ENCODE measurements around the gene THEM5.
"Not testable (repeated sequence)": the region's sequence is repeated elsewhere in the genome, so short reads cannot be mapped to it uniquely, and the experiment has no call there.

THEM5 gene

DNA sequence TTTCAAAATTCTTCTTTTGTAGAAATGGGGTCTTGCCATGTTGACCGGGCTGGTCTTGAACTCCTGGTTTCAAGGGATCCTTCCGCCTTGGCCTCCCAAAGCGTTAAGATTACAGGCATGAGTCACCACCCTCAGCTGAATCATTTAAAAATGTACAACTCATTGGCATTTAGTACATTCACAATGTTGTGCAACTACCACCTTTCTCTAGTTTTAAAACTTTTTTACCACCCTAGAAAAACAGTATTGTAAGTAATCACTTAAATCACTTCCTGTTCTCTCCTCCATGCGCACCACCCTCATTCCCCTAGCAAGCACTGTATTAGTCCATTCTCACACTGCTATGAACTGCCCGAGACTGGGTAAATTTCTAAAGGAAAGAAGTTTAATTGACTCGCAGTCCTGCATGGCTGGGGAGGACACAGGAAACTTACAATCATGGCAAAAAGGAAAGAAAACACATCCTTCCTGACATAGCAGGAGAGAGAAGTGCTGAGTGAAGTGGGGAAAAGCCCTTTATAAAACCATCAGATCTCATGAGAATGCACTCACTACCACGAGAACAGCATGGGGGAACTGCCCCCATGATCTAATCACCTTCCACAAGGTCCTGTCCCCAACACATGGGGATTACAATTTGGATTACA lies 14.4 kb upstream of the THEM5 start:
- no peak for DNase-seq (ENCODE audit: low read depth in 2 of 2)

DNA sequence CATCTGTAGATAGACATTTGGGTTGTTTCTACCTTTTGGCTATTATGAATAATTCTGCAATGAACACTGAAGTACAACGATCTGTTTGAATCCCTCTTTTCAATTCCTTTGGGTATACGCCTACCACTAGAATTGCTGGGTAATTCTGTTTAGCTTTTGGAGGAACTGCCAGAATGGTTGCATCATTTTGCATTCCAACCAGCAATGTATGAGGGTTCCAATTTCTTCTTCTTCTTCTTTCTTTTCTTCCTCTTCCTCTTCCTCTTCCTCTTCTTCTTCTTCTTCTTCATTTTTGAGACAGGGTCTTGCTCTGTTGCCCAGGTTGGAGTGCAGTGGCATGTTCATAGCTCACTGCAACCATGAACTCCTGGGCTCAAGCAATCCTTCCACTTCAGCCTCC lies 13.8 kb upstream of the THEM5 start:
- no peak for DNase-seq (ENCODE audit: low read depth in 2 of 2)

DNA sequence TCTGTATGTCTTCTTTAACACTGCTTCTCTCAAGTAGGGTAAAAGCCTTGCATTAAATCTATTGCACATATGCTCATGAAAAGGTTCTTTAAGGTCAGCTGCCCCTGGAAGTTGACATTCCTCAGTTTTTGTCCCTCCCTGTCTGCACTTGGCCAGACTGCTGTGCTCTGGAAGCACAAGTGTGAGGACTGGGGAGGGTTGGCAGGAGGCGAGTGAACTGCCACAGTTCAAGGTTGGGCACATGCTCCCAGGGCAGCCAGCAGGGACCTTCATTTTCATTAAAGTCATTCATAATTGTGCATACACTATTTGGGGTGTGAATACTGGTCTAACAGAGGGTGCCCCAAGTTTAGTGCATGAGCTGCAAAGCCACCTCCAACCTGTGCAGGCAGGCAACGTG lies 10.9 kb upstream of the THEM5 start:
- no peak for DNase-seq (ENCODE audit: low read depth in 2 of 2)

DNA sequence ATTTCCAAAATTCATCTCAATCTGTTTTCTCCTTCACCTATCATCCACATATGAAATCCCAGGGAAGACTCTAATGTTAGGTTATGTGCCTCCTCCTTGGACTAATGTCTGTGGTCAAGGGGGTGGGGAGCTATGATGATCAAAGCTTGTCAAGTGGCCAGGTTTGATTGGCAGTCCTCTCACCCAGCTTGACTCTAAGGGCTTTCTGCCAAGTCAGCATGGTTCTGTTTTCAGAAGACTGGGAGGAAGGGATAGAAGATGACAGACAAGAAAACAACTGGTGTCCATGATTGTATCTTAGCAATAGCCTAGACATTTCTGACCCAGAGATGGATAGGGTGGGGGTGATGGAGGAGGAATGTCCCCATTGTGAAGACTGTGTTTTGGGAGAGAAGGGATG lies 9.1 kb upstream of the THEM5 start:
- no peak for DNase-seq (ENCODE audit: low read depth in 2 of 2)

DNA sequence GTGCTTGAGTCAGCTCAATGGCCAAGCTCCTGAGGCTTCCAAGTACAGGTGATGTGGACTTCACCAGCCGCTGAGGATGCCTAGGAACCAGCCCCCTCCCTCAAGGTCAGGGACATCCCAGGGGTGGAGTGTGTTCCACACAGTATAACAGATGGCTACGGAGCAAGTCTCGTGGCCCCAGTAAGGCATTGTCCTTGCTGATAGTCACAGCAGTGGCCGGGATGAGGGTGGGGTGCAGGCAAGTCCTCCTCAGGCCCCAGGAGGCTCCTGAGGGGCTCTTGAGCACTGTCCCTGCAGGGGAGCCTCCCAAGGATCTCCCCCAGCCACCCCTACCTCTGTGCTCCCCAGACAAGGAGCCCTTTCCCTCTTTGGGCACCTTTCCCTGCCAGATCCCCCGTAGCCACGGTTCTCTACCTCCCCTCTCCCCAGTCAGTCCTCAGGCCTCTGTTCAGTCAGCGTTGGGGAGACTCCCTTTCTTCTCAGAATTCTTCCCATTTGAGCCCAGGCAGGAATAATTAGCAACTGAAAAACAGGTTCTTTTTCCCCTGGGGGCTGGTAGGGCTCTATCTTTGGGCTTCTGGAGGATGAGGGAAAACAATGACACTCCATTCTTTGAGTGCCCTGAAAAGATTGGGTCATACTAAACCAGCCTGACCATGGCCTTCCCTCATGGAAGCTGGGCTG lies 7.1 kb upstream of the THEM5 start:
- no peak for DNase-seq (ENCODE audit: low read depth in 2 of 2)

DNA sequence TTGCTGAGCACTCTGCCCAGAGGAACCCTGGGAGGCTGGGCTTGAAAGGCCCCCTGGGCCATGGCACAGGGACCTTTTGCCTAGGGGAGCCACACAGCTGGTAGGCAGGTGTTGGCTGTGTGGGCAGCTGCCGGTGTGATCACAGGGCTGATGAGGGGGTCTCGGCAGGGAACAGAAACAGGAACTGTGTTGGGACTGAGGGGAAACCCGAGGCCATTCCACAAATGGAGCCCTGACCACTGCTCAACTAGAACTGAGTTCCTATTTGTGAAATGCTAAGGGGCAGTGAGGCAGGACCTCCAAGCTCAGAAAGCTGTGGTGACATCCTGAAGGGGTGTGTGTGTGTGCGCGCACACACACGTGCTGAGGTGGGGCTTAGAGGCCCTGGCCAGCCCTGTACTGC lies 6.4 kb upstream of the THEM5 start:
- DNase-seq (ENCODE audit: low read depth in 2 of 2): no peak

DNA sequence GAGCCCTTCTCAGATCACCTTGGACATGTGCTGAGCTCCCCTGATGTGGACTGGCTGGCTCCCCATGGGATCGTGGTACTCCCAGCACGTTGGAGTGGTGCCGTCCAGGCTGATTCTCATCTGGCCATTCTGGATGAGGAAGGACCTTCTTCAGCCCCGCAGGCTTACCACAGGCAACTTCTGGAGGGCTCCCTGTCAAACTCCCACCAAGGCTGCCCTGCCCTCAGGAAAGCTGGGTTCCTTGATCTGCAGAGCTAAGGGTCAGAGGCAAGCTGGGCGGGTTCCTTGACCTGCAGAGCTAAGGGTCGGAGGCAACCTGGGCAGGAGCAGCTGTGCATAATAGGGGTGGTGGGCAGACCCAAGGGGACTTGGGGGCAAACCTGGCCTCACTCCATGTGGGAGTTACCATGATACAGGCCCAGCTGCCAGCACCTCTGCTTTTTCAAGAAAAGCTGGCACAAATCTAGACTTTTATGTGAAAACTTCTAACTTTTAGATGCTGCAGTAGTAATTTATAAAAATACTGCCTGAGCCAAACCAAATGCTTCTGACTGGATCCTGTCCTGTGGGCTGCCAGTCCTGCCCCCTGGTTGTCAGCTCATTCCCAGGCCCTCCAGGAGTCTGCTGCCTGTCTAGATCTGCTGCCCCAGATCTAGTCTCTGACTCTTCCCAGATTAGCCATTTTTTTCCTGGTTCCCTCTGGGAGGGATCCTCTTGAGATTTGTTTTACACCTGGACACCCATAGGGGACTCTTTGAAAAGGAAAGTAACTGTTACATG lies 5.6 kb upstream of the THEM5 start:
- no peak for DNase-seq (ENCODE audit: low read depth in 2 of 2)

DNA sequence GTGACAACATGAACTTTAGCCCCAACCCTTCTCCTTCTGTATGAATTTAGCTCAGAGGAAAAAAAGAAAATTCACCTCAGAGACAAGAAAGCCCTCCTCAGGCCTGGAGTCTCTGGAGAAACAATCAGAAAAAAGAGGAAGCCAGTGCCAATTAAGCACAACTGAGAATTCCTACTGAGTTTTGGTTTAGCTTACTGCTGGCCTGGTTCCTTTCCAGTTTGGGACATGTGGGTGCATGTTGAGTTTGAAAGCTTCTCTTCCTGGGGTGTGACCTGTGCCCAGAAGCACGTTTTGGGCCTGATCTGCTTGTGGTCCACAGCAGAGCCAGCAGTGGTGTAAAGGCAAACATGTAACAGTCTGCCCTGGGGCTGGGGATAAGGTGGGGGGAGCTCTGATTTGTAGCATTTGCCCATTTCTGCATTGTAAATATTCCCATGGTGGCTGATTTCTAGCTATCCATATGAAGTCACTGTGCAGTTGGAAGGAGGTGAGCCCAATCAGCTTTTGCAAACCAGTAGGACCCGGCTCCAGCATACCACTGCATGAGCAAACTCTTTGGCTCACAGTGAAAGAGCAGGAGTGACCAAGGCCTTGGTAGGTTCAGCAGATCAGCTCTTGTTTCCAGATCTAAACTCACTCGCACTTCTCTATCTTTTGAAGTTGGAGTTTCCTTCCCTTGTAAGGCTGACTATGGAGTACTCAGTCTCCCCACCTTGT lies 4.7 kb upstream of the THEM5 start:
- DNase-seq (ENCODE audit: low read depth in 2 of 2): no peak

DNA sequence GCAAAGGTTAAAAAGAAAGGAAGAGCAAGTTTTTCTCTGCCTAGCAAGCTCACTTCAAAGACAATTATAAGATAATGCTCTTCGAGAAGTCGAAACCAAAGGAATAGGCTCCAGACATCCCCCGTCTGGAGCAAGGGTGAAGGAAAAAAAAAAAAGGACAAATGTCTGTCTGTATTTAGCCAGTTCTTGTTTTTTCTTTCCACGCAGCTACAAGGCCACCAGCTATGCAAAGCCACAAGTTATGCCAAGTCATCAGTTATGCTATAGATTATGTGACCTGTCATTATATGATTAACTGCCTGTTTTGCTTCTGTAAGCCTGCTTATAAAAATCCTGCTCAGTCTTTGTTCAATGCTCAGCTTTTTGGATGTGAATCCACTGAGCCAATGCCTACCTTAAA lies 2.4 kb upstream of the THEM5 start:
- DNase-seq (ENCODE audit: low read depth in 2 of 2): no peak

DNA sequence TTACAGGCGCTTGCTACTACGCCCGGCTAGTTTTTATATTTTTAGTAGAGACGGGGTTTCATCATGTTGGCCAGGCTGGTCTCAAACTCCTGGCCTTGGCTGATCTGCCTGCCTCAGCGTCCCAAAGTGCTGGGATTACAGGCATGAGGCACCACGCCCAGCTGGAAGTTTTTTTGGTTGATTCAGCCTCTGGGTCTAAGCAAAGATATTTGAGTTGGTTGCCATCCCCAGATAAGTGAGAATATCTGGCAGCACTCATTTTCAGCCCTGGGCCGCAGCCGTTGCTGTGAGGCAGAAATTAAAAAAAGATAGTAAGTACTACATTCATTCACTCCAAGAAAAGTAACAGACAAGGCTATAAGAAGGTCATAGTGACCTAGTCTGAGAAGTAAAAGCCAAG lies 2.0 kb upstream of the THEM5 start:
- not testable (repeated sequence) for DNase-seq (ENCODE audit: low read depth in 2 of 2)

DNA sequence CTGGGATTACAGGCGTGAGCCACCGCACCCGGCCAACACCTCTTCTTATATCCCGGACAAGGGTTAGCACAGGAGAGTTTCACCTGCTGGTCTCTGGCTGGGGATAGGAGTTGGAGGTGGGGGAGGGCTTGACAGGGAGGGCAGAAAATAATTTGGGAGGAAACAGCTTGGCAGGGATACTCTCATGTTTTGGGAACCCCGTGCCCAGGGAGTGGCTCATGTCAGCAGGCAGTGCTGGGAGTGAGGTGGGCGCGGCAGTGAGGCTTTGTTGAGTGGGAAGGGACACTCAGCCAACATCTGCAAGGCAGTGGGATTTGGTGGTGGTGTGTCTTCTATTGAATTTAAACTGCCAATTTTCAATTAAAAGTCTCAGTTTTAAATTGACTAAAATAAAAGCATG lies 1.1 kb upstream of the THEM5 start:
- no peak for DNase-seq (ENCODE audit: low read depth in 2 of 2)

DNA sequence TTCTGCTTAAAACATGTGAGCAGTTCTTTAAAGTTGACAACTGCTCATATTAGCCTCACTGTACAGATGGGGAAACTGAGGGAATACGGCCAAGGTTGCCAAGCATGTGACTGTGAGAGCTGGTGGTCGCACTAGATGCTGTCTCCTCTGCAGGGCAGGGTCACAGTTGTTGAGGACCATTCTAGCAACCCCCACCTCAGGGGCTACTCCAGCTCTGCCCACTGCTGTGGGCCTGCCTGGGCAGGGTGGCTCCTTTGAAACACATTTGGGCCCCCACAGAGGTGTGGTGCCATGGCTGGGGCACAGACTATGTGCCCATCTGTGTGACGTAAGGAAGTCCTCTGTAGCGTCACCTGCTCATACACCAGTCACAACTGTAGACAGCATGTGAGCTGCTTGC lies 779 bp downstream of the THEM5 start:
- no peak for DNase-seq (ENCODE audit: low read depth in 2 of 2)

DNA sequence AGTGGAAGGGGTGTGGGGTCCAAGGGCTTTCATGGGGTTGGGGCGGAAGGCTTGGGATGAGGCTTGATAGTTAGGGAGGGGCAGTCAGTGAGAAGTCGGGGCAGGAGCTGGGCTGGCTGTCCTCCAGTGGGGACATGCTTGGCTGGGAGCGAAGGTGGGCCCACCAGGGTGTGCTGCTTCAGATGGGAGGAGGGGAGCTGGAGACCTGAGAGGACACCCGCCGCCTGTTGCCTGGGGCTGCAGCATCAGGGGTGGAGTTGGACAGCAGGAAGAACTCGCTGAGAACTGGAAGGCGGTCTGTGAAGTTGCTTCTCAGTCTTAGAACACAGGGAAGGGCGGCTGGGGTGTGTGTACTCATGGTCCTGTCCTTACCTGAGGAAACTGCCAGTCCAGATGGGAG lies 1.6 kb downstream of the THEM5 start:
- DNase-seq (ENCODE audit: low read depth in 2 of 2): no peak

DNA sequence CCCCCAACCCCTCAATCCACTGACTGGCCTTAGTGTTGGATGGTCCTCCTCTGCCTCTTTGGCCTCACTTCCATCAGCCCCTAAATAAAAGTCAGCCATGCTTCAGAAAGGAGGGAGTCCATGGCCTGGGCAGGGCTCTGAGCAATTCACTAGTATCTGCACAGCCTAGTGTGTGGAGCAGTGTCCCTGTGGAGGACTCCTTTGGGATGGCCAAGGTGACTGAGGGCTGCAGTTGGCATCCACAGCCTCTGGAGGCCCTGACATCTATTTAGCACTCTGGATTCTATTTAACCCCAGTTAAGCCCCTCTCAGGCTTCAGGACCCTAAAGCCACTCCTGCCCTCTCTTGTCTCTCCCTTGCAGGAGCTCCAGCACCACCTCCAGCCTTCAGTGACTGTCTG lies 3.6 kb downstream of the THEM5 start:
- no peak for DNase-seq (ENCODE audit: low read depth in 2 of 2)

DNA sequence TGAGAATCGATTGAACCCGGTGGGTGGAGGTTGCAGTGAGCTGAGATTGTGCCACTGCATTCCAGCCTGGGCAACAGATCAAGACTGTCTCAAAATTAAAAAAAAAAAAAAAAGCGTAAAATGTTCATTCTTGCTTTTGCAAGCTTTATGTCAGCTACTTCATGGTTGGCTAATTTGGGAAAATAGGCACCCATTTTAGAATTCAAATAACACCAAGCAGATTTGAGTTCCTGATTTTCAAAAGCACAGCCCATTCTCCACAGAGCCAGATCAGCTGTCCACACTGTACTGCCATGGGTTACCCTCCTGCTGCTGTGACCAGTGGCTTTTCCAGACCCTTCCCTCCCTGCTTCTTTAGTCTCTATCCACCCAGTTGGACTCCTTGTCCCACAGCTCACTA lies 4.4 kb downstream of the THEM5 start:
- DNase-seq (ENCODE audit: low read depth in 2 of 2): no peak

DNA sequence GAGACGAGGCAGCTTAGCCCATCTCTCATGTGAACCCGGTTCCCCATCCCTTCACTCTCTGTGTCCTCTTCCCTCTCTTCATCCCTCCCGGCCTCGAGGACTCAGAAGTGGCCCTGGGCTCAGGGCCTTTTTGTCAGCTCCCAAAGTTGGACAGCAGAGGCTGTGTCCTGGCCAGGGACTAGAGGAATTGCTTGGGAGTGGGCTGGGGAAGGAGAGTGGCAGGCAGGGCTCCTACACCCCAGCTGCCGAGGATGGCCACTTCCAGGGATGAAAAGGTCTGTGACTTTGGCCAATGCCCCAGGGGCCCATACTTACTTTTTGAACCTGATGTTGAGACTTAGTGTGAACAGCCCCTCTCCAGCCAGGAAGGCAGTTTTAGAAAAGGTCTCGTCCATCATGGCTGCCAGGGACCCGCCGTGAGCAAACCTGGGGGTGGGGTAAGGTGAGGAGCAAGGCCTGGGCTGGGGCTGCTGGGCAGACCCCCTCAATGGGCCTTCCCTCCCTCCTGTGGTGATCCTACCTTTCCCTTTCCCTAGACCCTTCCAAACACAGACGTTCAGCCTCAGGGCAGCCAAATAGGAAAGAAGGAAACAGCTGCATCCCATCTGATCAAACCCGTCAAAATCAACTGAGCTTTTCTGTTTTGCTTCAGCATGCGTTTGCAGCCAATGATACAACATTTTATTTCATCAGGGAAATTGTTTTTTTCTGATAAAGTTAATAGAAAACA lies 5.5 kb downstream of the THEM5 start:
- no peak for DNase-seq (ENCODE audit: low read depth in 2 of 2)

DNA sequence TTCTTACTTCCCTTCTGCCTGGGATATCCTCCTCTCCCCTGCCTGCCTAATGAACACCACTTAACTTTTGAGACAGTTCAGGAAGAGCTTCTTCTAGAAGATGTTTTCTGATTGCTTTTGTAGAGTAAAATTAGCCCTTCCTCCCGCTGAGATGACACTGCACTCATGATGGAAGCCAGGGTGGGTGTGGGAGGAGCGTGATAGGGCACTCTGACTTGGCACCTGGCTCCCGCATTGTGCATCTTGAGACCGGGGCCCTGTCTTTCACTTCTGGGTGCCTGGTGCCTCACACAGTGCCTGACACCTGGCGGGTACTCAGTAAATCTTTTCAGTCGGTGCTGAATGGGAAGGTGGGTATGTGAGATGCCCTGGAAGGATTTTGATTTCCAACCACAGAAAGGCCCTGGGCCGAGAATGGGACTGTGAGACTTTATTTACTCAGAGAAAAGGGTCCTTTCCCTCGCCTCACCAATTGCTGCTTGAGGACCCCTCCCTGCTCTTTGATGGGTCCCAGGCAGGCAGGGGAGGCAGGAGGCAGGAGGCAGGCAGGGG lies 6.8 kb downstream of the THEM5 start:
- DNase-seq (ENCODE audit: low read depth in 2 of 2): no peak

DNA sequence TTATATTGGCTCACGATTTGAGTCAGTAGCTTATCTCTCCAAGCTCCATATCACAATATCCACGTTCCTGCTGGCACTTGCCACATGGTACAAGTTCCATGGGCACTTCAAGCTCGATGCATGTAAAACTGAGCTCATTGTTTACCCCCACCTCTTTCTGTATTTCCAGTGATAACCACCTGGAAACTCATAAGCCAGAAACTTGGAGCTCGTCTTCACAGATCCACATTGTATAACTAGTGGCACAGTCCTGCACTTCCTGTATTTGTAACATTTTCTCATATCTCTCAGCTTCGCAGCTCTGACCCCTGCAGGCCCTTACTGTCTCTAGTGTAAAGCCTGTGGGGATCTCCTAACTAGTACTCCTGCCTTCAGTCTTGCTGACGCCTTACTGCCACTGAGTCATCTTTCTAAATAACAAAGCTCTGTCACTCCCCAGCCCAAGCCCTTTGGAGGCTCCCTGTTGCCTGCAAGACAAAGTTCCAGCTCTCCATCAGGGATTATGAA lies 7.4 kb downstream of the THEM5 start:
- no peak for DNase-seq (ENCODE audit: low read depth in 2 of 2)

DNA sequence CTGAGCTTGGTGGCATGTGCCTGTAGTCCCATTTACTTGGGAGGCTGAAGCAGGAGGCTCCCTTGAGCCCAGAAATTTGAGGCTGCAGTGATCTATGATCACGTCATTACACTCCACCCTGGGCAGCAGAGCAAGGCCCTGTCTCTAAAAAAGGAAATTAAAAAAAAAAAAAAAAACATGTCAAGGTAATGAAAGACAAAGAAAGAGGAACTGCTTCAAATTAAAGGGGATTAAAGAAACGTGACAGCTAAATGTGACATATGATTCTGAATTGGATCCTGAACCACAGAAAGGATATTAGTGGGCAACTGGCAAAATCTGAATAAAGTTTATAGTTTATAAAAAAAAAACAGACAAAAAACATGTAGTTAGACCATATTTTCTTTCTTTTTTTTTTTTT lies 10.1 kb downstream of the THEM5 start:
- DNase-seq (ENCODE audit: low read depth in 2 of 2): no peak

DNA sequence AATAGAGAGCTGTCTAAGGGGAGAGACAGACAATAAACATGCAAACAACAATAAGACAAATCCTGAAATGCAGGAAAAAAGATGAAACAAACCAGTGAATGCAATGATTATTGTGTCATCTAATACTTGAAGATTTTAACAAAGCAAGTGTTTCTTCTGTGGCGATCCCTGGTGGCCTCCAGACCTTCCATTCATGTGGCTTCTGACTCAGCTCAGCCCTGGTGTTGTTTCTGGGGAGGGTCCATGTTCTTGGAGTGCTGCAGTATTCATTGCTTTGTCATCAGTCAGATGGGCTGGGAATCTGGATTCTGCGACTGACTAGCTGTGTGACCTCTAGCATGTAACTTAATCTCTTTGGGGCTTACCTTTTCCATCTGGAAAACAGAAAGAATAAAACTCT lies 12.4 kb downstream of the THEM5 start:
- DNase-seq (ENCODE audit: low read depth in 2 of 2): no peak

DNA sequence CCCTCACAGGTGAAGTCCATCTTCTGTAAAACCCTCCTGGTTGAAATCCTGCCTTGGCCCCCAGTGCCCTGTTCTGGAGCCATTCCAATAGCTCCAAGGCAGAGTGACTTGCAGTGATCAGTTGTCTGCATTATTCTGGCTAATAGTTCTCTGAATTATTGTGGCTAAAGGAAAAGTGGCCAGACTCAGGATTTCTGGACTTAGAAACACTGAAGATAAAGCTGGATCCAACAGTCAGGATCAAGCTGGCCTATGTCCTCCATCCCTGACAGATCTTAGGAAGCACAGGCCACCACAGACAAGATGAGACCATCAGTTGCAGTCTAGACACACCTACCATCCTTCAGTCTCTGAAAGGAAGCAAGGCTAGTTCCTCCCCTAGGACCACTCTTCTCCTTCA lies 13.1 kb downstream of the THEM5 start:
- DNase-seq (ENCODE audit: low read depth in 2 of 2): no peak
